Subcutaneous abdominal adipose tissue (tissue), 5 donors: ENCODE data around the gene NCK2.

Experiments
- H3K27ac ChIP-seq: one replicate; pipeline ENCODE4 v1.7.0; 2013; ENCODE audit warnings: low read depth, mild to moderate bottlenecking, inconsistent platforms, low read length, moderate library complexity
- H3K27me3 ChIP-seq, 5 donors: one replicate each; pipeline ENCODE4 v1.7.0; 2013; ENCODE audit warnings: low read length in 5 of 5, inconsistent platforms in 1 of 5; ENCODE audit not compliant: control insufficient read depth in 5 of 5, insufficient read depth in 4 of 5
- H3K36me3 ChIP-seq, 5 donors: one replicate each; pipeline ENCODE4 v1.7.0; 2013; ENCODE audit warnings: low read length in 5 of 5; ENCODE audit not compliant: control insufficient read depth in 5 of 5, insufficient read depth in 5 of 5
- H3K4me1 ChIP-seq, 5 donors: one replicate each; pipeline ENCODE4 v1.7.0; 2013; ENCODE audit warnings: low read length in 5 of 5, mild to moderate bottlenecking in 3 of 5, moderate library complexity in 1 of 5; ENCODE audit not compliant: control insufficient read depth in 5 of 5, insufficient read depth in 5 of 5
- H3K4me3 ChIP-seq, 5 donors: one replicate each; pipeline ENCODE4 v1.7.0; 2013; ENCODE audit warnings: low read length in 5 of 5, low read depth in 1 of 5
- H3K9ac ChIP-seq, 5 donors: one replicate each; pipeline ENCODE4 v1.7.0; 2013; ENCODE audit warnings: low read length in 5 of 5, mild to moderate bottlenecking in 4 of 5, moderate library complexity in 3 of 5
- H3K9me3 ChIP-seq, 5 donors: one replicate each; pipeline ENCODE4 v1.7.0; 2013; ENCODE audit warnings: low read length in 5 of 5; ENCODE audit not compliant: control insufficient read depth in 5 of 5
- donor health status: healthy.
- donor health status: healthy.
- donor health status: healthy.
- donor health status: healthy.
- donor health status: healthy.

Gene NCK2

DNA sequence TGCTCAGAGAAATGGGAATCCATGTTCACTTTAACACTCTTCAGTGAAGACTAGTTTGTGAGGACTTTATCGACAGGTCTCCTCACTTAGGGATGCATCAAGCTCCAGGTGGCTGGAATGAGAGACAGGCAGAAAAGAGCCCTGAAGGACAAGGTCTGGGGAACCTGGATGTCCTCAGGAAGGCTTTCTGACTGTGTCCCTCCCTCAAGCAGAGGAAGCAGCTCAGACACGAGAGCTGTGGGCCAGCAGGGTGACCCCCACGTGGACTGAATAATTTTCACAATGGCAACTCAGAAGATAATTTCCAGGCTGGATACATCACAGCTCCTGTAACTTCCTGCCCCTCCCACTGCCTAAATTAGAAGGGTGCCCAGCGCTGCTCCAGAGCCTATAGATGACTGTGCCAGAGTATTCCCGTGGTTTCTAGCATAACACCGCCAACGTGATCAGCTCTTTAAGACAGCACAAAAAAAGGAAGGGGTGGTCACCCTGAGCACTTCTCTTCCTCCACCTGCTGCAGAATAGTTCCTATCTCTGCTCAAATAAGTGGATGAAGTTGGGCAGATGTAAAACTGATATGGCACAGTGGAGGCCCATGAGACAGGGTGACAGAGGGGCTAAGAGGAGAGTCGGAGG, 25.7 kb upstream of the NCK2 start:
- peaks cover 0 to 4% (median 2%) of the 10 kb centered on the region in 5 donors for H3K27me3 ChIP-seq
- H3K9ac ChIP-seq, result no peak overlapping the region
- H3K36me3 ChIP-seq, result no peaks in the 10 kb centered on the region
- H3K9me3 ChIP-seq, result peaks cover 0 to 3% (median 0%) of the 10 kb centered on the region in 5 donors
- H3K27ac ChIP-seq, result no peak overlapping the region
- no peak overlapping the region for H3K4me3 ChIP-seq
- H3K4me1 ChIP-seq, result no peaks in the 10 kb centered on the region

DNA sequence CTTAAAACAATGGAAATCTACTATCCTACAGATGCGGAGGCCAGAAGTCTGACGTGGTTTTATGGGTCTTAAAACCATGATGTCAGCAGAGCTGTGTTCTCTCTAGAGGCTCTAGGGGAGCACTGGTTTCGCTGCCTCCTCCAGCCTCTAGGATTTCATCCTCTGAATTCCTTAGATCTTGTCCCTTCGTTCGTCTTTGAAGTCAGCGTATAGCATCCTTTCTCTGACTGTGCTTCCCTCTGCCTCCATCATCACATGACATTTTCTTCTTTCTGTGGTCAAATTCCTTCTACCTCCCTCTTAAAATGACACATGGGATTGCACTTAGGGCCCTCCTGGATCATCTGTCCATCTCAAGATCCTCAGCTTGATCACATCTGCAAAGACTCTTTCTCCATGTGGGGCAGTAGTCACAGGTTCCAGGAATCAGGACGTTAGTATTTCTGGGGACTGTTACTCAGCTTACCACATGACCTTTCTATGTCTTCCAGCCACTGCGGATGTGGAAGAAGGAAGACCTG, 22.7 kb upstream of the NCK2 start:
- Histone ChIP-seq H3K4me3 (no peak overlapping the region), H3K36me3 (no peaks in the 10 kb centered on the region), H3K9me3 (peaks cover 0 to 7% (median 0%) of the 10 kb centered on the region in 5 donors), H3K9ac (no peak overlapping the region), H3K27ac (no peak overlapping the region), H3K27me3 (peaks cover 0 to 4% (median 0%) of the 10 kb centered on the region in 5 donors), H3K4me1 (no peaks in the 10 kb centered on the region)

DNA sequence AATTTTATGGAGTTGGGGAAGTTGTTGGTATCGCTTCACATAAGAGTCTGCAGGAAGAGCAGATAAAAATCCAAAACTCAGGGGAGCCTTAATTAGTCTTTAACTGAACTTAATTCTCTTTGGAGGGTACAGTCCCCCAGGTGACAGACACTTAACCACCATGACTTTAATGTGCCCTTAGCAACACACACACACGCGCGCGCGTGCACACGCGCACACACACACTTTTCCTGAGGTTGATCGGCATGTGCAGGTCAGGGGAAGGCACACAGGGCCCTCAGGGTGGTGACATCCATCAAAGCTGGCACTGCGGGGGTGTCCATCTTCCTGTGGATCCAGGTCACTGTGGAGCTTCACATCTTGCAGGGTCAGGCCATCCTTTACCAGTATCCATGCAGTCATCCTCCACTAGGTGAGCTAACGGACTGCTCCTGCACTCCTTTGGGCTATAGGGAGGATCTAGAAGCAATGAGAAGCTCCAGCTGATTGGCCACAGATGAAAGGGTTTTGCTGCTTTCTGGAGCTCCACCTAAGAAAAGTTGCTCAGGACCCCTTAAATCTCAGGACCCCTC, 21.9 kb upstream of the NCK2 start:
- Histone ChIP-seq H3K4me3 (no peak overlapping the region), H3K9ac (no peak overlapping the region), H3K4me1 (no peaks in the 10 kb centered on the region), H3K27ac (no peak overlapping the region), H3K36me3 (no peaks in the 10 kb centered on the region), H3K9me3 (peaks cover 4 to 13% (median 6%) of the 10 kb centered on the region in 5 donors), H3K27me3 (peaks cover 0 to 4% (median 0%) of the 10 kb centered on the region in 5 donors)

DNA sequence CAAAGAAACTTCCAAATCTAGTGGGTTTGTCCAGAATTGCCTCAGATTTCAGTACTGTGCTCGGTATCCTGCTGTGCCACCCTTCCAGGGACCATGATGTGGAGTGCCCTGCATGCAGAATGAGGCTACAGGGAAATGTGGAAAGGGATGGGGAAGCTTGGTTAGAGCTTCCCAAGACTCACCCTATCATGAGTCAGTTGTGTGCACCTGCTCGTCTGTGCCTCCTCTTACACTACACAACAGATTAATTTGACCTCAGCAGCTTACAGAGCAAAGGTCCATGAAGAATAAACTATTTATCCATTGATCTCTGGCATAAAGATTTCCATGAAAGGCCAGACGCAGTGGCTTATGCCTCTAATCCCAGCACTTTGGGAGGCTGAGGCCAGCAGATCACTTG, 21.3 kb upstream of the NCK2 start:
- no peaks in the 10 kb centered on the region for H3K36me3 ChIP-seq
- H3K9ac ChIP-seq, result no peak overlapping the region
- H3K27me3 ChIP-seq, result peaks cover 0 to 4% (median 0%) of the 10 kb centered on the region in 5 donors
- H3K27ac ChIP-seq, result no peak overlapping the region
- H3K4me1 ChIP-seq, result no peaks in the 10 kb centered on the region
- peaks cover 4 to 13% (median 6%) of the 10 kb centered on the region in 5 donors for H3K9me3 ChIP-seq
- no peak overlapping the region for H3K4me3 ChIP-seq

DNA sequence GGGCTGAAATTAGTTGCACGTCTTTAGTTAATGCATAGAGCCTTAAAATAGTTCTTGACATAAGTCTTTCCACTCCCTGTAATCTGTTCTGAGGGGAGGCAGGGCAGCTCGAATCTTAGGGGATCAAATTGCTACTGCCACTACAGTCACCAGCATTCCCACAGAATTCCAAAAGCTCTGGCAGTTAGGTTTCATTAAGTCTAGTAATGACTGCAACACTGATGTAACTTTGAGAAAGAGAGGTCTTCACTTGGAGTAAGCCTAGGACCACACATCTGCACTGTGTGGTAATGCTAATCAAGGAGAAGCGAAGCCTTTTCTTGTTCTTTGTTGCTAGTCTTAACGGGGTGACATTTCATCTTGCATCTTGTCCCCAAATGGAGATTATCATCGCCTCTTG, 19.3 kb upstream of the NCK2 start:
- Histone ChIP-seq H3K36me3 (no peaks in the 10 kb centered on the region), H3K27ac (no peak overlapping the region), H3K27me3 (peaks cover 0 to 4% (median 0%) of the 10 kb centered on the region in 5 donors), H3K4me1 (no peaks in the 10 kb centered on the region), H3K9ac (no peak overlapping the region), H3K9me3 (peaks cover 4 to 17% (median 9%) of the 10 kb centered on the region in 5 donors), H3K4me3 (no peak overlapping the region)

DNA sequence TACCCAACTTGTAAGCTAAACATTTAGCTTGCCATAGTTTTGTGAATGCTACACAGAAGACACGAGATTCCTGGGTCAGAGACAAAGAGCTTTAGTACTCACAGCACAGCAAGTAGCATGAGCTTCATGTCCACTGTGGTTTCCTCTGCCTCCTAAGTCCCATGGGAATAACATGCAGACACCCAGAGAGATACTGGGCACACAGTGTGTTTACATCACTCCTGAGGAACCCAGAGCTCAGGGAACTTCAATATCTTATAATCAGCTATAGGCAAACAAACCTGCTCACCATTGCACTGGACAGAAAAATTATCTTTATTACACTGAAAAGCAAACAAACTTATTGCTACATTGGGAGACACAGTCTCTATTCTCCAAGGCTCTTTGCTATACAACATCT, 14.5 kb upstream of the NCK2 start:
- H3K36me3 ChIP-seq, result no peaks in the 10 kb centered on the region
- no peak overlapping the region for H3K27ac ChIP-seq
- H3K4me1 ChIP-seq, result peaks cover 0 to 26% (median 8%) of the 10 kb centered on the region in 5 donors
- H3K9me3 ChIP-seq, result peaks cover 4 to 17% (median 9%) of the 10 kb centered on the region in 5 donors
- H3K4me3 ChIP-seq, result no peak overlapping the region
- H3K9ac ChIP-seq, result no peak overlapping the region
- peaks cover 0 to 2% (median 0%) of the 10 kb centered on the region in 5 donors for H3K27me3 ChIP-seq

DNA sequence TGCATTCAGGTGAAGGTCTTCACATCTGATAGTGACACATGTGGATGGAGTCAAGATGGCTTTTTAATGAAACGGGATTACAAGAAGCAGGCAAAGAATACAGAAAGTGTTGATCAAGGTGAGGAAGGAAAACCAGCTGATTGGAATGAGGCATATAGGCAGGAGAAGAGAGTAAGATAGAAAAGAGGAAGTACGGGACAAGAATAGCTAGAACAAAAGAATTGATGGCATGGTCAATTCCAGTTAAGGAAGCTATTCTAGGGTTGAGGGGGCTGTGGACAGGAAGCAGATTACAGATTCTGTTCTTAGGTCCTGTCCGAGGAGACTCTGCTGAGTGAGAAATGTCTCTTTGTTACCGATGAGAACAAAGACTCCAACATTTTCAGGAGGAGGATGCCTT, 13.2 kb upstream of the NCK2 start:
- Histone ChIP-seq H3K4me3 (no peak overlapping the region), H3K27ac (no peak overlapping the region), H3K27me3 (no peaks in the 10 kb centered on the region), H3K4me1 (peaks cover 0 to 28% (median 8%) of the 10 kb centered on the region in 5 donors), H3K9me3 (peaks cover 4 to 16% (median 9%) of the 10 kb centered on the region in 5 donors), H3K9ac (no peak overlapping the region), H3K36me3 (no peaks in the 10 kb centered on the region)

DNA sequence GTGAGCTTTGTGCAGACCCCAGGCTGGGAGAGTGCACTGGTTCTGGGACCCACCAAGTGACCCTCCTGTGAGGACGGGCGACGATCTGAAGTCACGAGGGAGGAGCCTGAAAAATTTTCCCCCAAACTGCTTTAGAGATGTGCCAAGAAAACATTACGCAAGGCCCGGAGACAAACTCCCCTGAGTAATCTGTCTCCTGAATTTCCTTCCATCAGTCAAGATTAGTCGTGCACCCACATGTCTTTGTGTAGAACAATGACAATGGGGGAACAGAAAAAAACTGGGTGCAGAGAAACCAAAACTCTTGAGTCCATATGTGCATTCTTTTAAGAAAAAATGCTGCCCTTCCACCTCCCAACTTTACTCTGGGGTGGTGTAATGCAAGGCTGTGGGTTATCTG, 12.6 kb upstream of the NCK2 start:
- no peaks in the 10 kb centered on the region for H3K36me3 ChIP-seq
- H3K27ac ChIP-seq, result no peak overlapping the region
- H3K9ac ChIP-seq, result no peak overlapping the region
- no peak overlapping the region for H3K4me3 ChIP-seq
- peaks cover 4 to 10% (median 6%) of the 10 kb centered on the region in 5 donors for H3K9me3 ChIP-seq
- no peaks in the 10 kb centered on the region for H3K27me3 ChIP-seq
- peaks cover 0 to 28% (median 8%) of the 10 kb centered on the region in 5 donors for H3K4me1 ChIP-seq

DNA sequence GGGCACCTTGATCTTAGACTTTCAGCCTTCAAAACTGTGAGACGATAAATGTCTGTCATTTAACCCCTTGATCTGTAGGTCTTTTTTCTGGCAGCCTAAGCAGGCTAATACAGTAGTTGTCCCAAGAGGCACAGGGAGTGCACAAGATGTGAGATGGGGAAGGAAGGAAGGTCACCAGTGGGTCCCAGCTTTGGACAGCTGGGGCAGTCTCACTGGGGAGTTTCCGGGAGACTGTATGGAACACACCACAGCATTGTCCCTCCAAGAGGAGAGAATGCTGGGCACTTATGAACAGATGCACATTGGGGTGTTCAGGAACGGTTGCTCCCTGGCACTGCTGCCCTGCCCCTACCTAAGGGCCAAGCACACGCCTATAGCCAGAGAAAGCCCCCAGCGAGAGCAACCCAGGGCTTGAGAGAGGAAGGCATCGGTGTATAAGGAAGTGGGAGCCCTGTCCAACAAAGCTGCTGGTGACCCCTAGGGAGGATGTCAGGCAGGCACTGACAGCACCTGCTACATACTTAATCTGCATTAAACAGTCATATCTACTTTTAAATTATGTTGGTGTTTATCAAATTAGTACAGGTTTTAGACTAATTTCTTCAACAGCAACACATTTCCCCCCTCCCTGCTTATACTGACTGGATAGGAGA, 11.6 kb upstream of the NCK2 start:
- Histone ChIP-seq H3K9me3 (peaks cover 0 to 4% (median 0%) of the 10 kb centered on the region in 5 donors), H3K4me1 (peaks cover 0 to 28% (median 8%) of the 10 kb centered on the region in 5 donors), H3K27me3 (no peaks in the 10 kb centered on the region), H3K4me3 (no peak overlapping the region), H3K36me3 (no peaks in the 10 kb centered on the region), H3K9ac (no peak overlapping the region), H3K27ac (no peak overlapping the region)

DNA sequence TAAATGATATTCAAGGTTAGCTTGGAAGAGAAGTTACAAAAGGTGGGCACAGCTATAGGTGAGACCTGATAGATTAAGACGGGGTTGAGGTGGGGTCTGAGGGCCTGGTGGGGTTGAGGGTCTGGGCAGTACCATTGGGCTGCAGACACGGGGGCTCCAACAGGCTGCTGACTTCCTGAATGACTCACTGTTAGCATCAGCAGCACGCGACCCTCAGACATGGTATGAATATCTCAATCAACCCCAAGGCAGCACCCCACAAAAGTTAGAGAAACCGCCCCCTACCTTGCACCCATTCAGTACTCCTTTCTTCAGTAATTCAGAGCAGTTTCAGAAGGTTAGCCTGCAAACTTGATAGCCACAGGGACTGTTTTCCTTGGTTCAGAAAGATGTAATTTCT, 10.8 kb upstream of the NCK2 start:
- Histone ChIP-seq H3K27me3 (no peaks in the 10 kb centered on the region), H3K27ac (no peak overlapping the region), H3K36me3 (no peaks in the 10 kb centered on the region), H3K4me3 (no peak overlapping the region), H3K9ac (no peak overlapping the region), H3K9me3 (peaks cover 0 to 4% (median 0%) of the 10 kb centered on the region in 5 donors), H3K4me1 (peaks cover 0 to 28% (median 8%) of the 10 kb centered on the region in 5 donors)
